Measurements from ENCODE around the gene MRPL37.
A peak's percentile ranks its signal among the peaks of the same experiment; 100 is the strongest.

The MRPL37 gene

DNA sequence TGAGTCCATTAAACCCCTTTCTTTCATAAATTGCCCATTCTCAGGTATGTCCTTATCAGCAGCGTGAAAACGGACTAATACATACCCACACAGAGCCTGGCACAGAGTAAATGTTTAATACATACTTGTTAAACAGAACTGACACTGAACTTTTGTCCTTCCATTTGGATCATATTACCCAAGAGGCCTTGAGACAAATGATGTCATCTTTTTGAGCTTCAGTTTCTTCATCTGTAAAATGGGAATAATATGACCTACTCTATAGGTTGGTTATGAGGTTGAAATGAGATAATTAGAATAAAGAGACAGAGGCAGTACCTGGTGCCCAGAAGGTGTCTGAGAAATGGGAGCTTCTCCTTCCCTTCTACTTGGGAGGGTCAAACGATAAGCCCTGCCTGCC is 13.9 kb upstream of the MRPL37 start:
- no peaks in the 10 kb centered on the region for H3K36me3 ChIP-seq
- H3K4me3 ChIP-seq (ENCODE audit: low read depth, low read length) = no peak overlapping the region
- no peak for DNase-seq
- H3K9me3 ChIP-seq (ENCODE audit: severe bottlenecking) = no peaks in the 10 kb centered on the region
- TF ChIP-seq, protein P1, sequence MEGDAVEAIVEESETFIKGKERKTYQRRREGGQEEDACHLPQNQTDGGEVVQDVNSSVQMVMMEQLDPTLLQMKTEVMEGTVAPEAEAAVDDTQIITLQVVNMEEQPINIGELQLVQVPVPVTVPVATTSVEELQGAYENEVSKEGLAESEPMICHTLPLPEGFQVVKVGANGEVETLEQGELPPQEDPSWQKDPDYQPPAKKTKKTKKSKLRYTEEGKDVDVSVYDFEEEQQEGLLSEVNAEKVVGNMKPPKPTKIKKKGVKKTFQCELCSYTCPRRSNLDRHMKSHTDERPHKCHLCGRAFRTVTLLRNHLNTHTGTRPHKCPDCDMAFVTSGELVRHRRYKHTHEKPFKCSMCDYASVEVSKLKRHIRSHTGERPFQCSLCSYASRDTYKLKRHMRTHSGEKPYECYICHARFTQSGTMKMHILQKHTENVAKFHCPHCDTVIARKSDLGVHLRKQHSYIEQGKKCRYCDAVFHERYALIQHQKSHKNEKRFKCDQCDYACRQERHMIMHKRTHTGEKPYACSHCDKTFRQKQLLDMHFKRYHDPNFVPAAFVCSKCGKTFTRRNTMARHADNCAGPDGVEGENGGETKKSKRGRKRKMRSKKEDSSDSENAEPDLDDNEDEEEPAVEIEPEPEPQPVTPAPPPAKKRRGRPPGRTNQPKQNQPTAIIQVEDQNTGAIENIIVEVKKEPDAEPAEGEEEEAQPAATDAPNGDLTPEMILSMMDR (IDR thresholded peaks at IDR 0.05; ENCODE audit: low read depth, low read length) = no peak
- H3K27me3 ChIP-seq (ENCODE audit: insufficient read depth, low read depth, severe bottlenecking) = no peaks in the 10 kb centered on the region
- no peak overlapping the region; the same call in 1 of the 2 replicates for H3K27ac ChIP-seq

GRCh38 chr1:54188291-54188690 is 11.7 kb upstream of the MRPL37 start:
- H3K4me3 ChIP-seq (ENCODE audit: low read depth, low read length) = no peak overlapping the region
- H3K36me3 ChIP-seq = no peaks in the 10 kb centered on the region
- TF ChIP-seq, protein P1 (IDR thresholded peaks at IDR 0.05; ENCODE audit: low read depth, low read length) = no peak
- no peaks in the 10 kb centered on the region for H3K27me3 ChIP-seq (ENCODE audit: insufficient read depth, low read depth, severe bottlenecking)
- H3K27ac ChIP-seq = no peak overlapping the region
- H3K9me3 ChIP-seq (ENCODE audit: severe bottlenecking) = no peaks in the 10 kb centered on the region
- DNase-seq = no peak

DNA sequence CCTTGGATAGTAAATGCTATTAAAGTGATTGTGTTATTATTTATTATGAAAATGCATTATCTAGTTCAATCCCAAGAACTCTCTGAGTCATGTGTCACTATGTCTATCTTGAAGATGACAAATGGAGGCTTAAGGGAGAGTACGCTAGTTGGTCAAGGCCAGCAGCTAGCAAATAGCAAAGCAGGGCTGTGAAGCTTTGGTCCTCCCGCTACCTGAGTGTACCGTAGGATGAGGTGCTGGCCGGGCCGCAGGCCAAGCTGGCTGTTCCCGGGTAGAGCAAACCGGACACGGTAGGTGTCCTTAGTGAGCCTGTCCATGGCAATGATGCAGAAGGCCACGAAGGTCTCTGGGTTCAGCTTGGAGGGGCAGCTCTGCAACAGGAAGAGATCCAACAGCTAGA is 9.4 kb upstream of the MRPL37 start:
- no peak overlapping the region for H3K27ac ChIP-seq
- H3K27me3 ChIP-seq (ENCODE audit: insufficient read depth, low read depth, severe bottlenecking) = no peaks in the 10 kb centered on the region
- no peaks in the 10 kb centered on the region for H3K9me3 ChIP-seq (ENCODE audit: severe bottlenecking)
- TF ChIP-seq, protein P1 (IDR thresholded peaks at IDR 0.05; ENCODE audit: low read depth, low read length) = no peak
- H3K36me3 ChIP-seq = no peaks in the 10 kb centered on the region
- no peak for DNase-seq
- no peak overlapping the region for H3K4me3 ChIP-seq (ENCODE audit: low read depth, low read length)

DNA sequence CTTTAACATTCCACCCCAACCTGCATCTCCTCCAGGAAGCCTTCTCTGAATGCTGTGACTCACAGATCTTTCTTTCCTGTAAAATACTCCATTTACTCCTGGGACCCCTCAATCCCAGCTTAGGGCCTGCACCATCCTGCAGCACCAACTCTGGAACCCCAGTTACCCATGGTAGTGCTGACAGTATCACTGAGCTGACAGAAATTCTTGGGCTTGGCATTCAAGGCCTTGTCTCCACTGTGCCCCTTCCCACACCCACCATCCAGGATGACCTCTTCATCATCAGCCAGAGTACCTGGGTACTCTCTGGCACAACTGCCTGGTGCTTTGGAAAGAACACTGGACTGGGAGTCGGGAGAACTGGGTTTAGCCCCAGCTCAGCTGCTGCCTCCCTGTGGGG is 8.4 kb upstream of the MRPL37 start:
- Histone ChIP-seq H3K36me3 (no peaks in the 10 kb centered on the region), H3K27ac (no peak overlapping the region), H3K4me3 (ENCODE audit: low read depth, low read length) (no peak overlapping the region), H3K9me3 (ENCODE audit: severe bottlenecking) (no peaks in the 10 kb centered on the region), H3K27me3 (ENCODE audit: insufficient read depth, low read depth, severe bottlenecking) (no peaks in the 10 kb centered on the region)
- no peak for DNase-seq
- TF ChIP-seq, protein P1 (IDR thresholded peaks at IDR 0.05; ENCODE audit: low read depth, low read length) = no peak

GRCh38 chr1:54193453-54193852 is 6.5 kb upstream of the MRPL37 start:
- Histone ChIP-seq H3K4me3 (ENCODE audit: low read depth, low read length) (no peak overlapping the region), H3K36me3 (no peaks in the 10 kb centered on the region), H3K27ac (no peak overlapping the region), H3K9me3 (ENCODE audit: severe bottlenecking) (no peaks in the 10 kb centered on the region), H3K27me3 (ENCODE audit: insufficient read depth, low read depth, severe bottlenecking) (no peaks in the 10 kb centered on the region)
- TF ChIP-seq, protein P1 (IDR thresholded peaks at IDR 0.05; ENCODE audit: low read depth, low read length) = no peak
- no peak for DNase-seq

GRCh38 chr1:54199151-54199764 is 709 bp upstream of the MRPL37 start:
- Histone ChIP-seq H3K9me3 (ENCODE audit: severe bottlenecking) (no peaks in the 10 kb centered on the region), H3K4me3 (ENCODE audit: low read depth, low read length) (peak overlapping the region; percentile 75), H3K27ac (peak overlapping the region; percentile 86), H3K36me3 (peaks cover 5% of the 10 kb centered on the region), H3K27me3 (ENCODE audit: insufficient read depth, low read depth, severe bottlenecking) (no peaks in the 10 kb centered on the region)
- DNase-seq = no peak
- TF ChIP-seq, protein P1 (IDR thresholded peaks at IDR 0.05; ENCODE audit: low read depth, low read length) = no peak
